GM21723 (cell line): ENCODE data around the gene ANXA2R.
"Not testable (repeated sequence)": the region's sequence is repeated elsewhere in the genome, so short reads cannot be mapped to it uniquely, and the experiment has no call there.

ENCODE experiments used
- ATAC-seq: cut with Tn5 transposase; IDR thresholded peaks from one replicate; pipeline ENCODE4 v1.9.1; 2021; ENCODE audit warnings: mild to moderate bottlenecking, moderate library complexity; ENCODE audit not compliant: unreplicated experiment

The ANXA2R gene

DNA sequence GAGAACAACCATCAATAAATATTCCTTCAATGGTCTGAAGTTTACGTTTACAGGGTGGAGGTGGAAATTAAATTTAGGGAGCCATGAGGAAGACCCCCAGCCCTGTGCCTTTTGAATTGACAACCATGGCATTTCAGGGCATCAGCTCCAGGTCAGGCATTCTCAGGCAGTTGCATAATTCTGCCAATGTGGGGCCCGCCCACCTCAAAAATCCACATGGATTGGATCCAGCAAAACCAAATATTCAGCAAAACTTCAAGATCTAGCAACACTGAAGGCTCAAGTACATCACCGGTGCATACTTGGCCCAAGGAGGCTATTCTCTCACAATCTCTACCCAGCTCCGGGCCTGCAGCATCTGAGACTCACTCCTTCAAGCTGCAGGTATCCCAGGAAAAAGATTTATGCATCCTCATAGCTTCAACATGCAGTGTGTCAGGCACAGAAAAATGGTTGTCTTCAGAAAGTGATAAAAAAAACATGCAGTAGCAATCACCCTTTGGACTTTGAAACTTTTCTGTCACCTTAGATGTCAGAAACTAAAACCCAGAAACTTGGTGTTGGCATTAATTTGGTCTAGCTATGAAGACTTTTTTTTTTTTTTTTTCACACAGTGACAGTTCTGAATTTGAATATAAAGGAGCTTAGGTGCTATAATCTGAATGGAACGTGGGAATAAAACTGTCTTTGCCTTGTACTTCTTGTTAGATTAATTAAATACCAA, 21.4 kb upstream of the ANXA2R start:
- no peak for ATAC-seq

DNA sequence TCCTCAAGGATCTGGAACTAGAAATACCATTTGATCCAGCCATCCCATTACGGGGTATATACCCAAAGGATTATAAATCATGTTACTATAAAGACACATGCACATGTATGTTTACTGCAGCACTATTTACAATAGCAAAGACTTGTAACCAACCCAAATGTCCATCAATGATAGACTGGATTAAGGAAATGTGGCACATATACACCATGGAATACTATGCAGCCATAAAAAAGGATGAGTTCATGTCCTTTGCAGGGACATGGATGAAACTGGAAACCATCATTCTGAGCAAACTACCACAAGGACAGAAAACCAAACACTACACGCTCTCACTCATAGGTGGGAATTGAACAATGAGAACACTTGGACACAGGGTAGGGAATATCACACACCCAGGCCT, 19.9 kb upstream of the ANXA2R start:
- not testable (repeated sequence) for ATAC-seq

DNA sequence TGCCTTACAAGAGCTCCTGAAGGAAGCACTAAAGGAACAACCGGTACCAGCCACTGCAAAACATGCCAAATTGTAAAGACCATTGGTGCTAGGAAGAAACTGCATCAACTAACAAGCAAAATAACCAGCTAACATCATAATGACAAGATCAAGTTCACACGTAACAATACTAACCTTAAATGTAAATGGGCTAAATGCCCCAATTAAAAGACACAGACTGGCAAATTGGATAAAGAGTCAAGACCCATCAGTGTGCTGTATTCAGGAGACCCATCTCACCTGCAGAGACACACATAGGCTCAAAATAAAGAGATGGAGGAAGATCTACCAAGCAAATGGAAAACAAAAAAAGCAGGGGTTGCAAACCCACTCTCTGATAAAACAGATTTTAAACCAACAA, 15.0 kb upstream of the ANXA2R start:
- ATAC-seq = not testable (repeated sequence)

DNA sequence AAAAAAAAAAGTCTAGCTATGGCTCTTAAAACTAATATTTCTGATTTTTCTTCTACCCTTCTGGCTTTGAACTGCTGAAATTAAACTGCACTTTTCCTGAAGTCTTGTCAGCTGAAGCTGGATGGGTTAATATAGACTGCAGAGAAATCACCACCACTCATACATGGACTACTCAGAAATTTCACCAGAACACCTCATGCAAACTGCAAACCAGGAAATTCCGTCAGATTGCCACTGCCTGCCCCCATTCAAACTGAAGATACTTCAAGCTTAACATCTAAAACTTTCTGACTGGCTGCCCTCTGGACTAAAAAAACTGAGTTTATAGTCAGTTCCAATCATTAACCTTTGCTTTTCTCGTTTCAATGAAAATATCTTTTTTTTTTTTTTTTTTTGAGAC, 11.6 kb upstream of the ANXA2R start:
- ATAC-seq = no peak

DNA sequence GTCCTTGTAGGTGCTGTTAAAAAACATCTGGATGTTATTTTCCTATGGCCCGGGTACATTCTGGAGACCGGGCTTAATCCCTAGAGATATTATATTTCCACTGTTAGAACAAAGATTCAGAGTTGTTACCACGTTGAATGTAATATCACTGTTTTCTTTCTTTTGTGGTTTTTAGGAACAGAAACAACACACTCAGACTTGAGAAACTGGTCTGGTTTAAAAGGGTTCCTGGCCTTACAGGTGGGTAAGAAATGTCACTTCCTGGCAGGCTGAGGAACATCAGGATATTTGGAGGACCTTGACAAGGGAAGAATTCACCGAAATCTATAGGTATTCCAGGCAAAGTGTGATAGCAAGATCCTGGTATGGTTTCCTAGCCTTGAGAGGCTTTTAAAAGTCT, 10.3 kb upstream of the ANXA2R start:
- no peak for ATAC-seq

DNA sequence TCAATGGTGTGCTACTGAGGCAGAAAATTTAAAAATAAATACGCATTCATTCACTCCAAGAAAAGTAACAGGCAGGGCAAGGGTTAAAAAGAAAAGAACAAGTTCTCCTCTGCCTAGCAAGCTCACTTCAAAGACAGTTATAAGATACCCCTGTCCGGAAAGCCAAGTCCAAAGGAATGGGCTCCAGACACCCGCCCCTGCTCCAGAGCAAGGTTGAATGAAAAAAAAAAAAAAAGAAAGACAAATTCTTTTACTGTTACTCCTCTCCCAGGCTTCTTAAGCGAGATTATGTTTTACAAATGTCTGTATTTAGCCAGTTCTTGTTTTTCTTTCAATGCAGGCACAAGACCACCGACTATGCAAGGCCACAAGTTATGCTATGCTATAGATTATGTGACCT, 9.1 kb upstream of the ANXA2R start:
- ATAC-seq = no peak

DNA sequence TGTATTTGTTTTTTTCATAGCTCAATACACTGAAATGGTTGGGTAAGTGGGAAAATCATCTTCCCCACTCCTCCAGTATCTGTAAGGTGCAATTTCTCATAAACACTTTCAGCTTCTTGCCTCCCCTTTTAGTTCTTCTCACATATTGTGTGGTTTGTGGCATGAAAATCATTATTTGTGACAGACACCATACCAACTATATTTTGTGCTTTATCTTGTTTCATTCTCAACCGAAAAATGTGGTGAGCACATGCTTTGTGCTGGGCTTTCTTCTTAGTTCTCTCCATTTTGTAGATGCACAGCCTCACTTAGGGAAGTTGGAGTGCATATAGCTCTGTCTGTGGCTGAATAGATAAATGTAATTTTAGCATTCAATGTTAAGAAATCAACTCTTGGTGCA, 6.4 kb upstream of the ANXA2R start:
- ATAC-seq = no peak

DNA sequence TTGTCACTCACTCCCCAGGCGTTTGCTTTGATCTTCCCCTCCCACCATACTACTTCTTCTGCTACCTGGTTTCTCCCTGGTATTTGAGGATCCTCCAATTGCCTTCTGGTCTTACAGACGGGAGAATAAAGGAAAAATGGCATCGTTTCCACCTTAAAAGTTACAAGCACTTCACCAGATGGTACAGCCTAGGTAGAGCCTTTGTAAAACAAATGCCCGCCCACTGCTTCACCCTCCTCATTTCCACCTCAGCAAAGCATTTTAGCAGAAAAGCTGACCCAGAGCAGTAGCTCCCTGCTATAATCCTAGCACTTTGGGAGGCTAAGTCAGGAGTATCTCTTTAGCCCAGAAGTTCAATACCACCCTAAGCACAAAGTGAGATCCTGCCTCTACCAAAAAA, 5.1 kb upstream of the ANXA2R start:
- ATAC-seq = no peak

DNA sequence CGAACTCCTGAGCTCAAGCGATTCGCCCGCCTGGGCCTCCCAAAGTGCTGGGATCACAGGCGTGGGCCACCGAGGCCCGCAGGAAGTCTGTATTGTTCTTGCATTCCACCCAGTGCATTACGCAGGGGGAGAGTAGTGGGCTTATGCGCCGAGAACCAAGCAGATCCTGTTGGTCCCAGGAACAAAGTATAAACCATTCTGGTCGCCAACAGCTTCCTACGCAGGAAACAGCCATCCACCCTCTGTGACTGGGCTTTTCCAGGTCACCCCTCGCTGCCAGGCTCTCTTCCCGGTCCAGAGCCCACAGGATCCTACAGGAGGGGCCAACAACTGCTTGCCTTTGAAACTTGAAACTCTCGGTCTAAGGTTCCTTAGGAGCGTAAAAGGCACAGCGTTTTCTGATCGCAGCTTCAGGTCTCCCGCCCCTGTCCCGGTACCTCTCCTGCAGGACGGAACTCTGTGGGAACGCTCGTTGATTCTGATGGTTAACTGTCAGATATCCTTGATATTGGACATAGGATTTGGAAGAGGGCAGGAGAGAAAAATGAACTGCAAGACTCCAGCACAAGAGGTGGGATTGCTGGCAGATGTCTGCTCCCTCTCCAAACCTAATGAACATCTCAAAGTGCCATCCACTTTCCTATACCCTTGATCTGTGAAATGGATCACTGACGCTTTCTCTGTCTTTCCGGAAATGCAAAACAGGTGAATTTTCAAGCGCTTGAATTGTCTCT, 4.2 kb upstream of the ANXA2R start:
- no peak for ATAC-seq

DNA sequence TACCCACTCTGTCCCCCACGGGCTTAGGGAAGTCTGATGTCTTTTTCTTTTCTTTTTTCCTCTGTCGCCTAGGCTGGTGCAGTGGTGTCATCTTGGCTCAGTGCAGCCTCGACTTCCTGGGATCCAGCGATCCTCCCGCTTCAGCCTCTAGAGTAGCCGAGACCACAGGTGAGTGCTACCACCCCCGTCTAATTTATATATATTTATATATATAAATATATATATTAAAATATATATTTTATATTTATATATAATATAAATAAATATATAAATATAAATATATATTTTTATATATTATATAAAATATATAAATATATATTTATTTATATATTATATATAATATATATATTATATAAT, 3.3 kb upstream of the ANXA2R start:
- no peak for ATAC-seq

DNA sequence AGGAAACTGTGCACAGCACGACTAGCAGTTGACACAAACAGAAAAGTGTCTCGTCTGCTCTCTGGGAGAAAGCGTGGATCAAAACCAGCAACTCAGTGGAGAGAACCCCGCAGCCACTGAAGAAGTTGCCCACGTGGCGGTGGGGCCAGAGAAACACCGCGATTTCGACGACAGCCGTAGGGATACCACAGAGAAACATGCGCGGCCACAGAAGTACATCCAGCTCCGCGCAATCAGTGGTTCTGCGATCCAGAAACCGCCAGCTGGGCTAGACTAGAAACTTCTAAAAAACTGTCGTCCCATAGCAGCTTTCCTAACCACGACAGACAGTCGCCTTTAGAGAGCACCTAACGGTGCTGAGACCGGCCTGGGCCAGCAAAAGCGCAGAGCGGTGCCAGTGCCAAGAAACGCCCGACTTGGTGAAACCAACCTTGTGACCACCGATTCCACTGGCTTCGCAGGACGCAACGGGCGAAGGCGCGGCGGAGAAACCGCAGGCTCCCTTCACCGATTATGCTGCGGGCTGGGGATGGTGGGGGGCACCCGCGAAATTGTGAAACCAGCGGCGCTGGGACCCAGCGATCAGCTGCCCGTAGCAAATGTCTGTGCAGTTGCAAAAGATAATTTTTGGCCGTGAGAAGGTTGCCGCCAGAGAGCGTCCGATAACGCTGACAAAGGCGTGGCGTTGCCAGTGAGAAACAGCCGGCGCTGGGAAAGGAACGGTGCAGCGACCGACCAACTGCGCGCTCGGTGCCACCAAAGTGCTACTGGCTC, 2.7 kb upstream of the ANXA2R start:
- ATAC-seq = peak; percentile 34

DNA sequence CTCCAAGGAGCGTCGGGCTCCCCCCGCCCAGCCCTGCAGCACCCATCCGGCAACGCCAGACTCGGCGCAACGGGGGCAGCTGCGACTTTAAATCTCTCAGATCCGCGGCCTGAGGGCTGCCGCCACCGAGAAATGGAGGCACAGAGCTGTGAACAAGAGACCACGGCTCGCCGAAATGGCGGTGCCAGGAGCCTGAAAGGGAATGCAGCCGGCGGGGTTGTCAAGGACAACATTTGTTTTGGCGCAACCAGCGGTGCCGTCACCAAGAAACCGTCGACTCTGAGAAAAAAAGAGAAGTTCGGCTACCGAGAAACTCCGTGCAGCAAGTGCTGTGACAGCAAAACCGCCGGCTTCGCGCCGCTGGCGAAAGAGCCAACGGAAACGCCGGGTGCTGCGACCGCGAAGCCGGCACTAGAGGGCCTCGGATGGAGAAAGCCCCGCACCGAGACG, 2.1 kb upstream of the ANXA2R start:
- peak; percentile 32 for ATAC-seq

DNA sequence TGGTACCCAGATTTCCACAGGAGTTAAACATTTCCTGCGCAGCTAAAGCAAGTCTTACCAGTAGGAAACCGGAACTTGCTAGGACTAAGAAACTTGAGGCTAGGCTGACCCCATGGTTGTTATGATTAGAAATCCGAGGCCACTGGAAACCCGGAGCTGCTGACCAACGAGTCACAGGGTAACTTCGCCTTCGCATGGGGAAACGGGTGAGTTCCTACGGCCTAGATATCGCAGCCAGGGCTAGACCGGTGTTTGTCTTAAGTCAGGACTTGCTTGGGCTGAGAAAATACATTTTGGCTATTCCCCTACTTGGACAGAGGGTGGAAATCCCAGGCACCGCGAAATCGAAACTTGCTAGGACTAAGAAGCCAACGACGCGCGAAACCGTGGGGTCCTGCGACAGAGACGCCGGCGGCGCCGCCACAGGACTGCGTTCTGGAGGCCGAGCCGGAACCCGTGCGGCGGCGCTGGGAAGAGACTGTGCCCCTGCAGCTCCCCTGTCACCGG, 1.6 kb upstream of the ANXA2R start:
- peak; percentile 15 for ATAC-seq

DNA sequence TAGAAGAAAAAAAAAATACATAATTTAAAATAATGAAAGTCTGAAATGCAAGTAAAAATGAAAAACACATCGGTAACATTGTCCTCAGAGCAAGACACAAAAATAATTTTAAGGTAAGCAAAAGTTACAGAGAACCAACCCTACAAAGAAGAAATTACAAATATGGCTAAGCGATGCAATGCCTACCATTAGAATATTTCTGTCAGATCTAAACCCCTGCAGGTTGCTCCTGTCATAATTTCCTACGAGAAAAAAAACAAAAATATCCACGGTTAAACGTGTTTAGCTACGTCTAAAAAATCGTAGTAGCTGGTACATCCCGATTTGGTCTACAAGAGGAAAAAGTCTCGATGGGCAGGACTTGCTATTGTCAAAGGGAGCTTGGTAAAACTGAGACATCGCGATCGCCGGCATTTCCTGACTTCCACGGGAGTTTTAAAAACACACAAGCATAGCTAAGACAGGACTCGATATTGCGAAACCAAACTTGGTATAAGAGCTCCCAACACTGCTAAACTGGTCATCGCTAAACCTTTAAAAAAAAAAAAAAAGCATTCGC, 1.1 kb upstream of the ANXA2R start:
- no peak for ATAC-seq

DNA sequence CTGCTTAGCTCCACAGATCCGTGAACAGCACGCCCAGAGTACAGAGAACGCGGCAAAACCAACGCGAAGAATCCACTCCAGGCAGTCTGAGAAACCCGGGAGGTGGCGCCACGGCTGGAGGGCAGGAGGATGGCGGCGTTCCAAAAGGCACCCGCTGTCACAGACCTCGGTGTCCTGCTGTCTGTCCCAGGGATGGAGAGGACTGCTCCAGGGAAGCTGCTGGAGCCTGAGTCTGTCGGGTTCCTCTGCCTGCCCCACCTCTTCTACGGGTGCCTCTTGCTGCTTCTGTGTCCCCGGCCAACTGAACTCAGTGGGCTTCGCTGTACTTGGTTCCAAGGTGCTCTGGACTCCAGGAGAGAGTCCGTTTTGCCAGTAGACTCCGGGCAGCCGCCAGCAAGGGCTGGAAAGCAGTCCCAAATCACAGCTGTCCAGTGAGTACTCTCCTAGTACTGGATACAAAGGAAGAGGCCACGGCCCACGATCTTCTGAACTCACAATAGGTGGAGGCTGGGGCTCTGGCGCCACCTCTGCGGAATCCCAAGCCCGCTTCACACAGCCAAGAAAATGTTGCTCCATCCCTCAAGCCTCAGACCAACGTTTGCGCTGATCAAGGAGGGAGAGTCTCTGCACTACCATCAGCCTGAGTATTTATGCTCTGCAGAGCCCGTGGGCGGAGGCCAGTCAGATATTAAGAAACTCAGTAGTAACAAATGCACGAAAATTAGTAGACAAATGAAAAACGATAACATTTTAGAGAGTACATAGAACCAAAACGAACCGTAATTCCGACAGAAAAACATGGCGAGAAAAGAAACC, 440 bp downstream of the ANXA2R start:
- ATAC-seq = peak; percentile 30

DNA sequence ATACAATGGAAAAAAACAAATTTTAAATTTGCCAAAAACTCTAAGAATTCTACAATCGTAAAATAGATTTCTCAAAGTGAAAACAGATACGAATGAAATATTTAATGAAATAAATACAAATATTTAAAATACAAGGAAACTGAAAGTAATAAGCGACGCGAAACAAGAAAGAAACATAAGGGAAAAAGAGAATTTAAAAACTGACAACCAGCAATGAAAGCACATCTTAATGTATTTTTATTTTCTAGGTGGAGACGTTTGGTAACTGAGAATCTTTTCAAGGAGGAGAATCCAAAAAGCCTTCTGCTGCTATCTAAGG, 1.0 kb downstream of the ANXA2R start:
- no peak for ATAC-seq

DNA sequence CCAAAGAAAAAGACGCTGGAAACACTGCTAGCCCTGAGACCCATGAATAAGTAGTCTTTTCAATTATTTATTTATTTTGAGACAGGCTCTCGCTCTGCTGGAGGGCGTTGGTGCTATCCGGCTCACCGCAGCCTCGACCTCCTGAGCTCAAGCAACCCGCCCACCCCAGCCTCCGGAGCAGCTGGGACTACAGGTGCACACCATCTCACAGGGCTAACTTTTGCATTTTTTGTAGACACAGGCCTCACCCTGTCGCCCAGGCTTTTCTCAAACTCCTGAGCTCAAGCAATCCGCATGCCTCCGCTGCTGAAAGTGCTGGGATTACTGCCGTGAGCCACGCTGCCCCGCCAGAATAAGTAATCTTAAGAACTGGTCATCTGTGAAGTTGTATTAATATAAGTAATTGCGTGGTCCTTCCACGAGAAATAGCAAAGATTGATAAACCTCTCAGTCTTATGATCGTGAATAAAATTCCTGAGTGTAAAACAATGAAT, 1.6 kb downstream of the ANXA2R start:
- ATAC-seq = no peak

DNA sequence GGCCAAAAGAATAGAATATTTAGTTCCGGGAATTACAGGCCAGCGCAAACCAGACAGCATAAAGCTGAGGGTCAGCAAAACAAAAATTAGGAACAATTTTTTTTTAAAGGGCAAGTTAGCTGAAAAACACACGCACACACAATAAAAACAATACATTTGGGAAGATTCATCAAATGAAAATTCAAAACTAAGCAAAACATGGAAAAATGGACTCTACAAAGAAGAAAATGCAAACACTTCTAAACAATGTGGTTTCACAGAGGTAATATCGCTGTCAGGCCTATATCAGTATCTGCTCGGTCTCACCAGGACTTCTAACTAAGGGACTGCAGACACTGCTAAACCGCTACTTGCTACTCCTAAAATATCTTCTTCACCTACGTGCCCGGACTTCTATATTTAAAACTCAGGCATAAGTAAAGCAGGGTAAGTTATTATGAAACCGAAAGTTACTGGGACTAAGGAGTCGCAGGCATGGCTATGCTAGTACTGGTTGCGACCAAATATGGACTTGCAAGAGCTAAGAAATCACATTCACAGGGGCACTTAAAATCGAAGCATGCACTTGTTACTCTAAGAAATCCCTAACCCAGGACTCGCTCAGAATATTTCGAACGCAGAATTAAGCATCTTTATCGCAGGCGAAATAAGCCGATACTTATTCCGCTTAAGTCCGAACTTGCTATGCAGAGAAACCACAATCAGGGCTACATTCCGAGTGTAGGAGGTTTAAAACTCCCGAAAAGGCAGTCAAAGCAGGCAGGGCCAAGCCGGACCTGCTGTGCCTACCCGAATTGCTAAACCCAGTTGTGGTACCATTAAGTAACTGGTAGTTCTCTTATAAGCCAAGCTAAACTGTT, 2.3 kb downstream of the ANXA2R start:
- ATAC-seq = no peak

DNA sequence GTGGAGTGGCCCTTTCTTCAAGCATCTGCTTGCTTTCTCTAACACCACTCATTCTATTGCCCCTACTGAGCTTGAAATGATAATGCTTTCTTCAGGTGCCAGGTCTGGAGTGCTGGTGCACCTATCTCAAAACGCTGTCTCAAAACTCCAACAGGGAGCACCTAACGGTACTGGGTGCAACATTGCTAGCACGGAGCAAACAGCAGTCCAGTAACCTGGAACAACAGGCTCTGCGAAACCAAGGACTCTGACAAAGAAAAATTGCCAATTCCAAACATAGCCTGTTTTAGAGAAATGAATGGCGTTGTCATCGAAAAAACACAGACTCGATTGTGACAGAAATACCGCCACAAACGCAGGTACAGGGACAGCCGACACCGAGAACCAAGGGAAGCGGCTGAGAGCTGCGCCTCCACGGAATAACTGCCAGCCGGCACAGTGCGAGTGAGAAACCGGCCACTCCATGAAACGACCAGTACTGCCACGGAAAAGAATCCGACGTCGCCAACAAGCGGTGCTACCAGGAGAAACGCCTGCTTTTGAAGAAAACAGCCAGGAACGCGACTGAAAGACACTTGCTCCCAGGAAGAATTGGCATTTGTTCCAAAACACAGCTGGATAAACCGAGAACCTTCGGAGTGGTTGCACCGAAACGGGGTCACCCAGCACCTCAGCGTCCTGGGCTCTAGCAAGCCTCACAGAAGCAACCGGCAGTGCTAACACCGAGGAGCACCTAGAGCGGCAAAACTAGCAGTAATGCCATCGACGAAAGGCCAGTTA, 3.1 kb downstream of the ANXA2R start:
- ATAC-seq = no peak
